Measurements from ENCODE around the gene LRRC17.

The LRRC17 gene

GRCh38 chr7:102889851-102890250, 22.9 kb upstream of the LRRC17 start:
- TF ChIP-seq ZNF791 (tag by site-specific recombination; IDR thresholded peaks at IDR 0.05) = no peak
- Histone ChIP-seq H3K27ac (ENCODE audit: extremely low read depth, low read depth, low read length) (no peak overlapping the region), H3K4me1 (ENCODE audit: control insufficient read depth, insufficient read depth, low read length) (no peaks in the 10 kb centered on the region), H3K36me3 (ENCODE audit: control insufficient read depth in 2 of 2, insufficient read depth in 1 of 2, low read length in 2 of 2) (no peaks in the 10 kb centered on the region), H3K9me3 (ENCODE audit: control insufficient read depth, insufficient read depth, low read depth, low read length) (no peaks in the 10 kb centered on the region), H3K4me3 (ENCODE audit: low read depth, low read length) (no peak overlapping the region)
- POLR2A ChIA-PET = no interaction called here
- CTCF ChIA-PET = no interaction called here

GRCh38 chr7:102890292-102890970, 22.4 kb upstream of the LRRC17 start:
- no peaks in the 10 kb centered on the region for H3K4me1 ChIP-seq (ENCODE audit: control insufficient read depth, insufficient read depth, low read length)
- H3K27ac ChIP-seq (ENCODE audit: extremely low read depth, low read depth, low read length) = no peak overlapping the region
- CTCF ChIA-PET = no interaction called here
- TF ChIP-seq KLF1 (tag by site-specific recombination; IDR thresholded peaks at IDR 0.05) = no peak
- no peak for TF ChIP-seq OSR2 (tag by site-specific recombination; IDR thresholded peaks at IDR 0.05)
- no peak for TF ChIP-seq ZNF571 (tag by site-specific recombination; IDR thresholded peaks at IDR 0.05)
- TF ChIP-seq ZIC2 (tag by site-specific recombination; IDR thresholded peaks at IDR 0.05) = 0 out of 2 replicates have a peak, but pooled peaks have one; percentile 12
- no peak for TF ChIP-seq KLF16 (tag by site-specific recombination; IDR thresholded peaks at IDR 0.05)
- H3K9me3 ChIP-seq (ENCODE audit: control insufficient read depth, insufficient read depth, low read depth, low read length) = no peaks in the 10 kb centered on the region
- POLR2A ChIA-PET = no interaction called here
- H3K36me3 ChIP-seq (ENCODE audit: control insufficient read depth in 2 of 2, insufficient read depth in 1 of 2, low read length in 2 of 2) = no peaks in the 10 kb centered on the region
- H3K4me3 ChIP-seq (ENCODE audit: low read depth, low read length) = no peak overlapping the region

- POLR2A ChIA-PET = no interaction called here
- Histone ChIP-seq H3K27ac (ENCODE audit: extremely low read depth, low read depth, low read length) (no peak overlapping the region), H3K4me3 (ENCODE audit: low read depth, low read length) (no peak overlapping the region), H3K36me3 (ENCODE audit: control insufficient read depth in 2 of 2, insufficient read depth in 1 of 2, low read length in 2 of 2) (no peaks in the 10 kb centered on the region), H3K4me1 (ENCODE audit: control insufficient read depth, insufficient read depth, low read length) (no peaks in the 10 kb centered on the region), H3K9me3 (ENCODE audit: control insufficient read depth, insufficient read depth, low read depth, low read length) (no peaks in the 10 kb centered on the region)
- TF ChIP-seq SP3 (tag by site-specific recombination; IDR thresholded peaks at IDR 0.05) (no peak), ZNF555 (tag by site-specific recombination; conservative IDR thresholded peaks at IDR 0.05) (no peak), ZNF221 (tag by site-specific recombination; IDR thresholded peaks at IDR 0.05; ENCODE audit: borderline replicate concordance) (no peak), ELK4 (IDR thresholded peaks at IDR 0.05; ENCODE audit: borderline replicate concordance, low read depth, low read length) (no peak), AEBP2 (tag by site-specific recombination; IDR thresholded peaks at IDR 0.05; ENCODE audit: borderline replicate concordance) (no peak), ZNF335 (tag by site-specific recombination; conservative IDR thresholded peaks at IDR 0.05) (no peak), PRDM6 (tag by site-specific recombination; IDR thresholded peaks at IDR 0.05) (no peak), ZNF26 (tag by site-specific recombination; IDR thresholded peaks at IDR 0.05) (no peak), ZNF610 (tag by site-specific recombination; IDR thresholded peaks at IDR 0.05; ENCODE audit: borderline replicate concordance) (no peak), ZNF398 (tag by site-specific recombination; IDR thresholded peaks at IDR 0.05) (no peak)
- CTCF ChIA-PET = no interaction called here
Observed at GRCh38 chr7:102890971-102891692, 21.7 kb upstream of the LRRC17 start.

Measured in HEK293 (cell line).